Endothelial cell of umbilical vein (primary cell): Measurements from ENCODE around the gene DNAAF5. TPM values are rescaled to one million over a fixed set of nuclear protein-coding genes. Genes with fewer than 3 reads are reported as not detected.

Experiments used
- BruUV-seq: library from RNA; stranded (reverse); fragments of 400-500 nt; replicated peaks from 2 replicates; lab custom pipeline; 2021; lab: Mats Ljungman, UMichigan
- CTCF ChIA-PET: fragments of 300-600, 350-600 bp; sonication (Branson Sonifier 250); formaldehyde crosslinking; loops from one replicate; lab custom pipeline; 2021; ENCODE audit warnings: antibody characterized with exemption, inconsistent platforms; lab: Charles Lee
- POLR2A ChIA-PET: fragments of 300-600, 350-600 bp; sonication (Branson Sonifier 250); formaldehyde crosslinking; loops from one replicate; lab custom pipeline; 2021; ENCODE audit warnings: antibody characterized with exemption, inconsistent platforms; lab: Charles Lee
- DNase-seq: peaks from one replicate; pipeline ENCODE4 v3.0.0-alpha.2; 2011; ENCODE audit warnings: low read depth, low spot score
- FAIRE-seq: peaks from 2 replicates; lab custom pipeline; 2011; peaks lifted over from hg19 to GRCh38; lab: Jason Lieb, UNC
- H2AFZ ChIP-seq: 2 replicates; pipeline ENCODE4 v1.6.0; 2012; ENCODE audit warnings: low read depth, low read length, control low read depth, inconsistent platforms
- H3K27ac ChIP-seq: 2 replicates; pipeline ENCODE4 v1.5.1; 2011; ENCODE audit warnings: low read depth, mild to moderate bottlenecking, control low read depth, low read length, moderate library complexity; ENCODE audit not compliant: insufficient read depth
- H3K27me3 ChIP-seq, 2 experiments: 2 replicates each; pipeline versions ENCODE4 v1.6.0 to v1.6.1; 2011; ENCODE audit warnings: low read length in 2 of 2, mixed read lengths in 1 of 2; ENCODE audit not compliant: control insufficient read depth in 2 of 2, insufficient read depth in 2 of 2
- H3K36me3 ChIP-seq, 2 experiments: 2 replicates in 1 of 2; 3 replicates in 1 of 2; pipeline ENCODE4 v1.5.1; 2011; ENCODE audit warnings: low read length in 2 of 2, mild to moderate bottlenecking in 1 of 2, moderate library complexity in 1 of 2; ENCODE audit not compliant: control insufficient read depth in 2 of 2, insufficient read depth in 2 of 2; ENCODE audit errors: extremely low read depth in 1 of 2
- H3K4me1 ChIP-seq: 3 replicates; pipeline ENCODE4 v1.5.1; 2011; ENCODE audit warnings: mild to moderate bottlenecking, low read length; ENCODE audit not compliant: control insufficient read depth, insufficient read depth; ENCODE audit errors: extremely low read depth
- H3K4me2 ChIP-seq: 2 replicates; pipeline ENCODE4 v1.6.1; 2011; ENCODE audit warnings: low read length, control low read depth, mixed read lengths; ENCODE audit not compliant: insufficient read depth
- H3K4me3 ChIP-seq, 3 experiments: fragments of 200-600 bp in 1 of 3; sonication (generic), shearing (Covaris generic) in 1 of 3; replicated peaks in 1 of 3; 2 replicates each; pipeline ENCODE4 v1.5.1; 2011 to 2016; ENCODE audit warnings: control low read depth in 3 of 3, low read length in 3 of 3, mild to moderate bottlenecking in 2 of 3, inconsistent platforms in 1 of 3, low read depth in 1 of 3, moderate library complexity in 1 of 3; ENCODE audit not compliant: insufficient read depth in 1 of 3
- H3K79me2 ChIP-seq: 2 replicates; pipeline ENCODE4 v1.6.0; 2012; ENCODE audit warnings: low read length, inconsistent platforms; ENCODE audit not compliant: control insufficient read depth, insufficient read depth
- H3K9ac ChIP-seq: replicated peaks from 2 replicates; pipeline ENCODE3; 2011; ENCODE audit warnings: low read length, control low read depth; ENCODE audit not compliant: insufficient read depth; ENCODE audit errors: extremely low read depth
- H3K9me1 ChIP-seq: replicated peaks from 3 replicates; pipeline ENCODE4 v1.6.0; 2011; ENCODE audit warnings: mild to moderate bottlenecking, low read length; ENCODE audit not compliant: control insufficient read depth, insufficient read depth; ENCODE audit errors: extremely low read depth
- H3K9me3 ChIP-seq: replicated peaks from 2 replicates; pipeline ENCODE4 v1.5.1; 2012; ENCODE audit warnings: low read length, inconsistent platforms; ENCODE audit not compliant: control insufficient read depth, insufficient read depth
- H4K20me1 ChIP-seq: replicated peaks from 2 replicates; pipeline ENCODE3; 2011; ENCODE audit warnings: mild to moderate bottlenecking, low read length; ENCODE audit not compliant: control insufficient read depth, insufficient read depth; ENCODE audit errors: extremely low read depth
- CTCF ChIP-seq, 2 donors: IDR thresholded peaks; 1 replicate in 1 of 2; 2 replicates in 1 of 2; pipeline ENCODE4 v1.5.1; 2011; ENCODE audit warnings: low read length in 2 of 2, mild to moderate bottlenecking in 2 of 2, moderate library complexity in 2 of 2, control low read depth in 1 of 2, inconsistent platforms in 1 of 2, low read depth in 1 of 2; ENCODE audit not compliant: insufficient read depth in 1 of 2; ENCODE audit errors: extremely low read depth in 1 of 2
- EZH2 ChIP-seq: IDR thresholded peaks from 2 replicates; pipeline ENCODE4 v1.6.1; 2012; ENCODE audit warnings: borderline replicate concordance, low read depth, mild to moderate bottlenecking, moderate library complexity, low read length, inconsistent platforms; ENCODE audit not compliant: severe bottlenecking
- FOS ChIP-seq: IDR thresholded peaks from 2 replicates; pipeline ENCODE4 v1.6.1; 2011; ENCODE audit warnings: mild to moderate bottlenecking, low read length, moderate library complexity, borderline replicate concordance; ENCODE audit not compliant: insufficient read depth
- GATA2 ChIP-seq: IDR thresholded peaks from 2 replicates; pipeline ENCODE4 v1.7.0; 2011; ENCODE audit warnings: low read depth, mild to moderate bottlenecking, moderate library complexity, mixed read lengths, low read length; ENCODE audit not compliant: insufficient read length, insufficient read depth
- JUN ChIP-seq: IDR thresholded peaks from 2 replicates; pipeline ENCODE4 v1.6.1; 2011; ENCODE audit warnings: borderline replicate concordance, low read depth; ENCODE audit not compliant: insufficient read length, insufficient read depth
- MAX ChIP-seq: IDR thresholded peaks from 2 replicates; pipeline ENCODE4 v1.6.1; 2011; ENCODE audit not compliant: insufficient read depth, insufficient read length
- MYC ChIP-seq: IDR thresholded peaks from one replicate; pipeline ENCODE4 v1.6.1; 2011; ENCODE audit warnings: mild to moderate bottlenecking, low read depth, low read length
- POLR2A ChIP-seq: IDR thresholded peaks from 2 replicates; pipeline ENCODE4 v1.6.1; 2012; ENCODE audit warnings: low read depth, mild to moderate bottlenecking, control low read depth, low read length
- dilution Hi-C: fragments of 300-500 bp; cut with MboI; formaldehyde crosslinking; loops from one replicate; pipeline ENCODE4 v1.15.0; 2019; ENCODE audit warnings: low sequenced_read_pairs; ENCODE audit not compliant: extremely low pct_ligation_motif_present
- intact Hi-C: fragments of 100-400 bp; cut with micrococcal nuclease; formaldehyde crosslinking; loops from one replicate; pipeline ENCODE4 v1.10.0; 2022
- polyA plus RNA-seq, 4 experiments: library from polyadenylated mRNA; depleted of rRNA in 3 of 4; stranded (reverse) in 3 of 4; unstranded in 1 of 4; fragments of >200 nt; gene quantifications; 2 replicates each; pipeline versions ENCODE4 v1.2.1 to v1.2.3, GENCODE V29; 2011 to 2012; ENCODE audit warnings: missing spikeins in 1 of 4
- total RNA-seq: library from RNA; stranded (reverse); gene quantifications from 2 replicates; pipeline ENCODE4 v1.2.3, GENCODE V29; 2021

The DNAAF5 gene
- total and polyA plus RNA-seq, 2 donors (not counting 3 experiments of a cell fraction or from before 2014, with no cell fraction given) = 49.3 to 65.5 TPM

GRCh38 chr7:776381-776780 lies 49.9 kb downstream of the DNAAF5 start:
- no peak for DNase-seq
- Histone ChIP-seq H3K4me1 (peaks cover 37% of the 10 kb centered on the region), H3K36me3 (no peaks in the 10 kb centered on the region), H2AFZ (no peak overlapping the region), H3K79me2 (no peaks in the 10 kb centered on the region), H3K9me1 (no peaks in the 10 kb centered on the region), H3K4me2 (no peak overlapping the region), H3K4me3 (no peak overlapping the region), H3K27ac (no peak overlapping the region), H3K27me3 (no peaks in the 10 kb centered on the region), H3K9ac (no peak overlapping the region), H3K9me3 (no peaks in the 10 kb centered on the region), H4K20me1 (no peaks in the 10 kb centered on the region)
- BruUV-seq = no TSS peak
- dilution Hi-C loops = no loop called here
- FAIRE-seq = no peak
- TF ChIP-seq FOS (no peak), GATA2 (no peak)
- CTCF ChIA-PET = interaction anchor here (0.7 to 2.6 kb wide), 2 partner anchors 10 to 443 kb away, joined by 3 to 8 read pairs; no protein-coding TSS in a partner anchor
- intact Hi-C loops = loop anchor here (10.0 kb wide), 1 partner anchor 142 kb away; no protein-coding TSS in a partner anchor
- POLR2A ChIA-PET = no interaction called here

GRCh38 chr7:776992-777727 lies 50.7 kb downstream of the DNAAF5 start:
- intact Hi-C loops (loop anchor here (10.0 kb wide), 1 partner anchor 142 kb away; no protein-coding TSS in a partner anchor), dilution Hi-C loops (no loop called here)
- ChIA-PET CTCF (interaction anchor here (0.7 to 2.6 kb wide), 3 partner anchors 9 to 455 kb away, joined by 3 to 8 read pairs (median 3); no protein-coding TSS in a partner anchor), POLR2A (no interaction called here)
- Histone ChIP-seq H3K4me2 (no peak overlapping the region), H4K20me1 (no peaks in the 10 kb centered on the region), H3K79me2 (no peaks in the 10 kb centered on the region), H2AFZ (no peak overlapping the region), H3K4me1 (peaks cover 34% of the 10 kb centered on the region), H3K4me3 (no peak overlapping the region), H3K9ac (peak overlapping the region; percentile 1), H3K9me3 (no peaks in the 10 kb centered on the region), H3K27ac (peak overlapping the region; percentile 83), H3K9me1 (no peaks in the 10 kb centered on the region), H3K27me3 (no peaks in the 10 kb centered on the region), H3K36me3 (no peaks in the 10 kb centered on the region)
- no TSS peak for BruUV-seq
- DNase-seq = peak; percentile 41
- TF ChIP-seq MAX (no peak), POLR2A (no peak), GATA2 (no peak), MYC (no peak), EZH2 (no peak), FOS (no peak), JUN (peak; percentile 43), CTCF (IDR thresholded peaks at IDR 0.05; ENCODE audit: extremely low read depth in 1 of 2, insufficient read depth in 1 of 2, low read depth in 1 of 2, low read length in 2 of 2) (no peak)
- peak; percentile 76 for FAIRE-seq
